ENCODE measurements around the gene MBP.

The MBP gene

GRCh38 chr18:77103991-77104531, 28.5 kb downstream of the MBP start:
- Mint-ChIP-seq H3K9me3 (peaks cover 9% of the 10 kb centered on the region), H3K27ac (peak overlapping the region; percentile 99), H3K4me1 (peaks cover 100% of the 10 kb centered on the region), H3K36me3 (peaks cover 19% of the 10 kb centered on the region), H3K4me3 (peak overlapping the region; percentile 51), H3K27me3 (no peaks in the 10 kb centered on the region)

GRCh38 chr18:77103187-77103850, 29.3 kb downstream of the MBP start:
- H3K4me3 Mint-ChIP-seq: peak overlapping the region; percentile 86
- no peaks in the 10 kb centered on the region for H3K27me3 Mint-ChIP-seq
- peaks cover 100% of the 10 kb centered on the region for H3K4me1 Mint-ChIP-seq
- H3K9me3 Mint-ChIP-seq: peaks cover 9% of the 10 kb centered on the region
- peak overlapping the region; percentile 99 for H3K27ac Mint-ChIP-seq
- peaks cover 19% of the 10 kb centered on the region for H3K36me3 Mint-ChIP-seq

GRCh38 chr18:77102259-77103040, 30.1 kb downstream of the MBP start:
- Mint-ChIP-seq H3K27ac (peak overlapping the region; percentile 99), H3K9me3 (peaks cover 8% of the 10 kb centered on the region), H3K27me3 (no peaks in the 10 kb centered on the region), H3K4me1 (peaks cover 100% of the 10 kb centered on the region), H3K4me3 (peak overlapping the region; percentile 86), H3K36me3 (peaks cover 19% of the 10 kb centered on the region)

GRCh38 chr18:77101410-77102258, 30.9 kb downstream of the MBP start:
- H3K36me3 Mint-ChIP-seq: peaks cover 21% of the 10 kb centered on the region
- no peaks in the 10 kb centered on the region for H3K27me3 Mint-ChIP-seq
- peak overlapping the region; percentile 99 for H3K27ac Mint-ChIP-seq
- H3K4me3 Mint-ChIP-seq: peak overlapping the region; percentile 86
- H3K4me1 Mint-ChIP-seq: peaks cover 98% of the 10 kb centered on the region
- H3K9me3 Mint-ChIP-seq: no peaks in the 10 kb centered on the region

GRCh38 chr18:77100751-77101355, 31.7 kb downstream of the MBP start:
- Mint-ChIP-seq H3K9me3 (no peaks in the 10 kb centered on the region), H3K27me3 (no peaks in the 10 kb centered on the region), H3K27ac (peak overlapping the region; percentile 99), H3K4me1 (peaks cover 98% of the 10 kb centered on the region), H3K36me3 (peaks cover 23% of the 10 kb centered on the region), H3K4me3 (peak overlapping the region; percentile 86)

GRCh38 chr18:77099485-77100370, 32.9 kb downstream of the MBP start:
- peaks cover 18% of the 10 kb centered on the region for H3K36me3 Mint-ChIP-seq
- peak overlapping the region; percentile 77 for H3K4me3 Mint-ChIP-seq
- H3K4me1 Mint-ChIP-seq: peaks cover 98% of the 10 kb centered on the region
- H3K27ac Mint-ChIP-seq: peak overlapping the region; percentile 99
- H3K9me3 Mint-ChIP-seq: no peaks in the 10 kb centered on the region
- H3K27me3 Mint-ChIP-seq: no peaks in the 10 kb centered on the region

GRCh38 chr18:77098538-77099174, 33.9 kb downstream of the MBP start:
- H3K4me1 Mint-ChIP-seq: peaks cover 89% of the 10 kb centered on the region

GRCh38 chr18:77098029-77098428, 34.6 kb downstream of the MBP start:
- H3K36me3 Mint-ChIP-seq: peaks cover 12% of the 10 kb centered on the region
- H3K27me3 Mint-ChIP-seq: no peaks in the 10 kb centered on the region
- no peak overlapping the region for H3K4me3 Mint-ChIP-seq
- no peaks in the 10 kb centered on the region for H3K9me3 Mint-ChIP-seq
- peaks cover 87% of the 10 kb centered on the region for H3K4me1 Mint-ChIP-seq
- peak overlapping the region; percentile 74 for H3K27ac Mint-ChIP-seq

More at GRCh38 chr18:77098538-77099174, 33.9 kb downstream of the MBP start:
- Mint-ChIP-seq H3K27ac (peak overlapping the region; percentile 99), H3K4me3 (peak overlapping the region; percentile 77), H3K36me3 (peaks cover 15% of the 10 kb centered on the region), H3K27me3 (no peaks in the 10 kb centered on the region), H3K9me3 (no peaks in the 10 kb centered on the region)

GRCh38 chr18:77096936-77097886, 35.4 kb downstream of the MBP start:
- H3K27me3 Mint-ChIP-seq: no peaks in the 10 kb centered on the region
- H3K4me3 Mint-ChIP-seq: no peak overlapping the region
- H3K36me3 Mint-ChIP-seq: peaks cover 14% of the 10 kb centered on the region

GRCh38 chr18:77095391-77096371, 36.9 kb downstream of the MBP start:
- Mint-ChIP-seq H3K4me3 (no peak overlapping the region), H3K9me3 (no peaks in the 10 kb centered on the region), H3K36me3 (peaks cover 13% of the 10 kb centered on the region), H3K4me1 (peaks cover 84% of the 10 kb centered on the region), H3K27me3 (no peaks in the 10 kb centered on the region), H3K27ac (peak overlapping the region; percentile 62)

More at GRCh38 chr18:77096936-77097886, 35.4 kb downstream of the MBP start:
- Mint-ChIP-seq H3K27ac (peak overlapping the region; percentile 82), H3K9me3 (no peaks in the 10 kb centered on the region), H3K4me1 (peaks cover 87% of the 10 kb centered on the region)

GRCh38 chr18:77093586-77093985, 39.0 kb downstream of the MBP start:
- Mint-ChIP-seq H3K9me3 (no peaks in the 10 kb centered on the region), H3K4me3 (no peak overlapping the region), H3K4me1 (peaks cover 81% of the 10 kb centered on the region), H3K36me3 (peaks cover 10% of the 10 kb centered on the region), H3K27me3 (no peaks in the 10 kb centered on the region), H3K27ac (no peak overlapping the region)

GRCh38 chr18:77093067-77093430, 39.5 kb downstream of the MBP start:
- peaks cover 76% of the 10 kb centered on the region for H3K4me1 Mint-ChIP-seq
- no peaks in the 10 kb centered on the region for H3K27me3 Mint-ChIP-seq
- H3K9me3 Mint-ChIP-seq: no peaks in the 10 kb centered on the region
- H3K27ac Mint-ChIP-seq: no peak overlapping the region
- no peak overlapping the region for H3K4me3 Mint-ChIP-seq
- H3K36me3 Mint-ChIP-seq: peaks cover 10% of the 10 kb centered on the region
